Hematopoietic multipotent progenitor cell treated with erythropoietin and hydrocortisone succinate and interleukin-3 and kit ligand, for 6 days (in vitro differentiated cells): ENCODE data around the gene SIDT1.
"Not testable (repeated sequence)": the region's sequence is repeated elsewhere in the genome, so short reads cannot be mapped to it uniquely, and the experiment has no call there.

Source experiments
- DNase-seq: peaks from one replicate; pipeline ENCODE4 v3.0.0-alpha.2; 2015

The SIDT1 gene

GRCh38 chr3:113600418-113601182, 68.2 kb downstream of the SIDT1 start:
- DNase-seq = no peak

GRCh38 chr3:113601240-113601639, 68.9 kb downstream of the SIDT1 start:
- DNase-seq = no peak

GRCh38 chr3:113602256-113602655, 69.9 kb downstream of the SIDT1 start:
- no peak for DNase-seq

- no peak for DNase-seq
Observed at GRCh38 chr3:113602836-113603235, 70.5 kb downstream of the SIDT1 start.

GRCh38 chr3:113606539-113607218, 74.3 kb downstream of the SIDT1 start:
- peak; percentile 39 for DNase-seq

GRCh38 chr3:113607219-113607596, 74.9 kb downstream of the SIDT1 start:
- DNase-seq = no peak

GRCh38 chr3:113614402-113614801, 82.0 kb downstream of the SIDT1 start:
- no peak for DNase-seq

- no peak for DNase-seq
Observed at GRCh38 chr3:113615976-113616375, 83.6 kb downstream of the SIDT1 start.

GRCh38 chr3:113617726-113618125, 85.4 kb downstream of the SIDT1 start:
- DNase-seq = no peak

GRCh38 chr3:113620091-113620490, 87.7 kb downstream of the SIDT1 start:
- DNase-seq = peak; percentile 15

GRCh38 chr3:113623324-113623723, 91.0 kb downstream of the SIDT1 start:
- no peak for DNase-seq

GRCh38 chr3:113623811-113624210, 91.5 kb downstream of the SIDT1 start:
- DNase-seq = no peak

GRCh38 chr3:113625834-113626233, 93.5 kb downstream of the SIDT1 start:
- DNase-seq = no peak

- peak; percentile 89 for DNase-seq
Observed at GRCh38 chr3:113626503-113627371, 94.4 kb downstream of the SIDT1 start.

GRCh38 chr3:113628316-113628715, 96.0 kb downstream of the SIDT1 start:
- no peak for DNase-seq

- no peak for DNase-seq
Observed at GRCh38 chr3:113628788-113629187, 96.4 kb downstream of the SIDT1 start.

- no peak for DNase-seq
Observed at GRCh38 chr3:113629584-113630421, 97.4 kb downstream of the SIDT1 start.

GRCh38 chr3:113630956-113631542, 98.7 kb downstream of the SIDT1 start:
- DNase-seq = peak; percentile 37

GRCh38 chr3:113631573-113631972, 99.2 kb downstream of the SIDT1 start:
- no peak for DNase-seq

GRCh38 chr3:113634782-113635474, 102.6 kb downstream of the SIDT1 start:
- DNase-seq = no peak

GRCh38 chr3:113636034-113636433, 103.7 kb downstream of the SIDT1 start:
- DNase-seq = not testable (repeated sequence)

GRCh38 chr3:113637756-113638155, 105.4 kb downstream of the SIDT1 start:
- DNase-seq = no peak
